ENCODE results near the gene LCN2.

DNA sequence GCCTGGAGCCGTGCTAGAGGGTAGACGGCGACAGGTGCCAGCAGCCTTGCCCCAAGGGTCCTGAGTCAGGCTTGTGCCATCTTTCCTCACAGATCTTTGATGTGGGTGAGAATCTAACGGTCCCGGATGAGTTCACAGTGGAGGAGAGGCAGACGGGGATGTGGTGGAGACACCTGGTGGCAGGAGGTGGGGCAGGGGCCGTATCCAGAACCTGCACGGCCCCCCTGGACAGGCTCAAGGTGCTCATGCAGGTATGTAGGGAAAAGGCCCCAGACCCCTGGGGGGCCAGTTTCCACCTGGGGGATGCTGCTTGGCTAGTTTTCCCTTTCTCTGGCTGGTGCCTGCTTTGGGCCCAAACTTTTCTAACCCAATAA is 45.7 kb upstream of the LCN2 start:
- TF ChIP-seq SUZ12 (IDR thresholded peaks at IDR 0.05) = no peak
- TF ChIP-seq FOXM1 (IDR thresholded peaks at IDR 0.05; ENCODE audit: borderline replicate concordance) = no peak
- no peak for TF ChIP-seq BHLHE40 (IDR thresholded peaks at IDR 0.05; ENCODE audit: borderline replicate concordance)
- no peak for TF ChIP-seq SP1 (IDR thresholded peaks at IDR 0.05)
- no peak for TF ChIP-seq FOXK2 (IDR thresholded peaks at IDR 0.05)
- TF ChIP-seq ZNF384 (IDR thresholded peaks at IDR 0.05) = no peak
- TF ChIP-seq, protein P1, sequence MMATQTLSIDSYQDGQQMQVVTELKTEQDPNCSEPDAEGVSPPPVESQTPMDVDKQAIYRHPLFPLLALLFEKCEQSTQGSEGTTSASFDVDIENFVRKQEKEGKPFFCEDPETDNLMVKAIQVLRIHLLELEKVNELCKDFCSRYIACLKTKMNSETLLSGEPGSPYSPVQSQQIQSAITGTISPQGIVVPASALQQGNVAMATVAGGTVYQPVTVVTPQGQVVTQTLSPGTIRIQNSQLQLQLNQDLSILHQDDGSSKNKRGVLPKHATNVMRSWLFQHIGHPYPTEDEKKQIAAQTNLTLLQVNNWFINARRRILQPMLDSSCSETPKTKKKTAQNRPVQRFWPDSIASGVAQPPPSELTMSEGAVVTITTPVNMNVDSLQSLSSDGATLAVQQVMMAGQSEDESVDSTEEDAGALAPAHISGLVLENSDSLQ (IDR thresholded peaks at IDR 0.05) = no peak
- no peak for TF ChIP-seq CTBP1 (IDR thresholded peaks at IDR 0.05; ENCODE audit: borderline replicate concordance)

All from HEK293T (cell line).